Stimulated activated CD4-positive, alpha-beta T cell treated with anti-CD3 and anti-CD28 coated beads, Interleukin-12 subunit alpha, Interleukin-12 subunit beta, amount 100 ng/mL, for 4 hours (primary cell): ENCODE data around the gene AK4.
"Not testable (repeated sequence)": the region's sequence is repeated elsewhere in the genome, so short reads cannot be mapped to it uniquely, and the experiment has no call there.

ENCODE experiments used
- DNase-seq: peaks from one replicate; pipeline ENCODE4 v3.0.0-alpha.2; 2020

The AK4 gene

GRCh38 chr1:65150583-65151263 lies 2.7 kb downstream of the AK4 start:
- no peak for DNase-seq

GRCh38 chr1:65151641-65152040 lies 3.6 kb downstream of the AK4 start:
- no peak for DNase-seq

- no peak for DNase-seq
These were observed 5.6 kb downstream of the AK4 start for GRCh38 chr1:65153635-65154034.

DNA sequence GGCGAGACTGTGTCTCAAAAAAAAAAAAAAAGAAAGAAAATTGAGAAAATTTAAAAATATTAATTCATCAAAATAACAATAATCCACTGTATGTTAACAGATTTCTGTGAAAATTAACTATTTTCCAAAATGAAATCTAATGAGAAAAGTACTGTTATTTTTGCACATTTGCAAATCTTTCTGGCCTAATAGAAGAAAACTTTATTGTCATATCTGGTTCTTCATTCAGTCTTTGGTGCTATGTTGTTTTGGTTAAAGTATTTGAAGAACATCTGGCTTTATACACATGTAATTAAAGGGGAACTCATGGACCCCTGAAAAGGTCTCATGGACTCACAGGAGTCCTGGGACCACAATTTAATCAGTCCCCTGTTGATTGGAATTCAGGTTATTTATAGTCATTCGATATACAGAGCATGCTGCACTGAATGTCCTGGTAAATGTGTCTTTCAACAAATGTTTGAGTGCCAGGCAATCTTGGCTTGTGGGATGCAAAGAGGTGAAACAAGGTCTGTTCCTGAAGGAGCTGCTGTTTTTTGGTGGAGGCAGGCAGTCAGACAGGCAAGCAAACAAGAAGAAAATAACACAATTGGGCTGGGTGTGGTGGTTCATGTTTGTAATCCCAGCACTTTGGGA lies 9.0 kb downstream of the AK4 start:
- no peak for DNase-seq

- no peak for DNase-seq
These were observed 9.5 kb downstream of the AK4 start for GRCh38 chr1:65157546-65157941.

GRCh38 chr1:65159291-65159688 lies 11.3 kb downstream of the AK4 start:
- not testable (repeated sequence) for DNase-seq

DNA sequence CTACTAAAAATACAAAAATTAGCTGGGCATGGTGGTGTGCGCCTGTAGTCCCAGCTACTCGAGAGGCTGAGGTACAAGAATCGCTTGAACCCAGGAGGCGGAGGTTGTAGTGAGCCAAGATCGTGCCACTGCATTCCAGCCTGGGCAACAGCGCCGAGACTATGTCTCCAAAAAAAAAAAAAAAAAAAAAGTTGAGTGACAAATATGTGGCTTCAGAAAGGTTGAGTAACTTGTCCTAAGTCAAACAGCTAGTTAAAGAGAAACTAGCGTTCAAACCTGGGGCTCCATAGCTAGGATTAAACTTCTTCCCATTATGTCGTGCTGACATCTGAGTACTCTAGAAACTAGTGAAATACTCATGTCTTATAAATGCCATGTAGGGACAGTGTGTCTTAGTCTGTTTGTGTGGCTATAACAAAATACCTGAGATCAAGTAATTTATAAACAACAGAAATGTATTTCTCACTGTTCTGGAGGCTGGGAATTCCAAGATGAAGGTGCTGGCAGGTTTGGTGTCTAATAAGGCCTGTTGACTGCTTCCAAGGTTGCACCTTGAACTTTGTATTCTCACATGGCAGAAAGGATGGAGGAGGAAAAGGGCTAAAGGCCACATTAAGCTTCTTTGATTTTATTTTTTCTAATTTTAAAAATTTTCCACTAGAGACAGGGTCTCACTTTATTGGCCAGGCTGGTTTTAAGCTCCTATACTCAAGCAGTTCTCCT lies 12.0 kb downstream of the AK4 start:
- DNase-seq: no peak

DNA sequence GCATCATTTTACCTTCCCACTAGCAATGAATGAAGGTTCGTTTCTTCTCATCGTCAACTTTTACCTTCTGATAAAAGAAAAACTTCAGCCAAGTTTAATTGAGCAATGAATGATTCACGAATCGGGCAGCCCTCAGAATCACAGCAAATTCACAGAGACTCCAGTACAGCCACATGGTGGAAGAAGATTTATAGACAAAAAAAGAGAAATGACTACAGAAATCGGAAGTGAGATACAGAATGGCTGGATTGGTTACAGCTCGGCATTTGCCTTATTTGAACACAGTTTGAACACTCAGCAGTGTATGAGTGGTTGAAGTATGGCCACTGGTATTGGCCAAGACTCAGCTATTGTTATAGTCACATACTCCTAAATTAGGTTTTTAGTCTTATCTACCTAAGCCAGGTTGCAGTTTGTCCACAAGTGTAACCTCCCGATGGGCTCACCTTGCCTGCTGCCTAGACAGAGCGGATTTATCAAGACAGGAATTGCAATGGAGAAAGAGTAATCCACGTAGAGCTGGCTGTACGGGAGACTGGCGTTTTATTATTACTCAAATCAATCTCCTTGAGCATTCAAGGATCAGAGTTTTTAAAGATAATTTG lies 15.3 kb downstream of the AK4 start:
- no peak for DNase-seq

DNA sequence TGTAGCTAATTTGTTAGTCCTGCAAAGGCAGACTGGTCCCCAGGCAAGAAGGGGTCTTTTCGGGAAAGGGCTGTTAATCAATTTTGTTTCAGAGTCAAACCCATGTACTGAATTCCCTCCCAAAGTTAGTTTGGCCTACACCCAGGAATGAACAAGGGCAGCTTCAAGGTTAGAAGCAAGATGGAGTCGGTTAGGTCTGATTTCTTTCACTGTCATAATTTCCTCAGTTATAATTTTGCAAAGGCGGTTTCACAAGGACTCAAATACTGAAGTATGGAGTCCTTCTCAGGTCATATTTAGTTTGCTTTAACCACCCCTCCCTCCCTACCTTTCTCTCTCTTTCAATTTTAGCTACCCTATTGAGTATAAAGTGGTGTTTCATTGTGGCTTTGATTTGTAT lies 16.1 kb downstream of the AK4 start:
- not testable (repeated sequence) for DNase-seq

DNA sequence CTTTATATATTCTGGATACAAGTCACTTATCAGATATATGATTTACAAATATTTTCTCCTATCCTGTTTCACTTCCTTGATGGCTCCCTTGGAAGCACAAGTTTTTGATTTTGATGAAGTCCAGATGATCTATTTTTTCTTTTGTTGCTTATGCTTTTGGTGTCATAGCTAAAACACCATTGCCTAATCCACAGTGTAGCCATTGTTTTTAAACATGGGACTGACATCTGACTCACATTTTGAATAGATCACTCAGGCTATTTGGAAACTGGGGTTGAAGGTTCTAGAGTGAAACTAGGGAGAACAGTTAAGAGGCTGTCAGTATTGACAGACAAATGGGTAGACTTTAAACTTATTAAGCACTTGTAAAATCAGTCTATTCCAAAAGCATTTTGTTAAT lies 16.6 kb downstream of the AK4 start:
- DNase-seq: no peak

DNA sequence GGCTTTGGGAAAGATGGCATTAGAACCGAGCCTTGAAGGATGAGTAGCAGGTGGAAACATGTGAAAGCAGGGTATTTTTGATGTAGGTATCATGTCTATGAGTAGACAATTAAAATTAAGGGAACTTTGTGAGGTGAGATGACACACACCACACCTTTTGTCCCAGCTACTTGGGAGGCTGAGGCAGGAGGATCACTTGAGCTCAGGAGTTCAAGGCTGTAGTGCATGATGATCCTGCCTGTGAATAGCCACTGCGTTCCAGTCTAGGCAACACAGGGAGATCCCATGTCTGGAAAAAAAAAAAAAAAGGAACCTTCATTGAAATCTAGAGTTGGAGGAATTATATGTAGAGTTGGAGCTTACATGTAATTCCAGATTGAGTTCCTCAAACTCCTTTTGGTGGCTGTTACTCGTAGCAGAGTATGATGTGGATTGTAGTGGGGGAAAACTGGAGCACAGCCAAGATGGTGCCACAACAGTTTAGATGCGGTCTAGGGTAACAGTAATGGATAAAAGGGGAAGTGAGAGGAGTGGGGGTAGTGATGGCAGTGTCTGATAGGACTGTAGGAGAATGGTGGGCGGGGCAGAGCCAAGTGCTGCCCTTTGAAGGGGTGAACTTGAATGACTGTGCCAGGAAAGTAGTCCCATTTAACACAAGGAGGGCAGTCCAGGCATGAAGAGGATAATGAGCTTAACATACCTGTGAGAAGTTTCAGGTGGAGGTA lies 17.4 kb downstream of the AK4 start:
- no peak for DNase-seq

DNA sequence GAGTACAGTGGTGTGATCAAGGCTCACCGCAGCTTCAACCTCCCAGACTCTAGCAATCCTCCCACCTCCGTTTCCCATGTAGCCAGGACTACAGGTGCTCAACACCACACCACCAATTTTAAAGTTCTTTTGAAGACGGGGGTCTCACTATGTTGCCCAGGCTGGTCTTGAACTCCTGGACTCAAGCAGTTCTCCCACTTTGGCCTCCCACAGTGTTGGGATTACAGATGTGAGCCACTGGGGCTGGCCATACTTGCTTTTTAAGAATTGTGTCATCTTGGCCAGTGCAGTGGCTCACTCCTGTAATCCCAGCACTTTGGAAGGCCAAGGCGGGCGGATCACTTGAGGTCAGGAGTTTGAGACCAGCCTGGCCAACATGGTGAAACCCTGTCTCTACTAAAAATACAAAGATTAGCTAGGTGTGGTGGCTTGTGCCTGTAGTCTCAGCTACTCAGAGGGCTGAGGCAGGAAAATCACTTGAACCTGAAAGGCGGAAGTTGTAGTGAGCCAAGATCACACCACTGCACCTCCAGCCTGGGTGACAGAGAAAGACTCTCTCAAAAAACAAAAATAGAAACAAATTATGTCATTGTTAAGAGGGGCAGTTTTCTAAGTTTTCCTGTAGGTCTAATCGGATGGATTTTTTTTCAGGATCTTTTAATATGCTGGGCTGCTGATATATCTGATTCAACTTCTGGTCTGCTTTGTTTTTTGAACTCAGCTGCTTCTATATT lies 18.7 kb downstream of the AK4 start:
- no peak for DNase-seq

GRCh38 chr1:65167586-65168242 lies 19.7 kb downstream of the AK4 start:
- DNase-seq: no peak

DNA sequence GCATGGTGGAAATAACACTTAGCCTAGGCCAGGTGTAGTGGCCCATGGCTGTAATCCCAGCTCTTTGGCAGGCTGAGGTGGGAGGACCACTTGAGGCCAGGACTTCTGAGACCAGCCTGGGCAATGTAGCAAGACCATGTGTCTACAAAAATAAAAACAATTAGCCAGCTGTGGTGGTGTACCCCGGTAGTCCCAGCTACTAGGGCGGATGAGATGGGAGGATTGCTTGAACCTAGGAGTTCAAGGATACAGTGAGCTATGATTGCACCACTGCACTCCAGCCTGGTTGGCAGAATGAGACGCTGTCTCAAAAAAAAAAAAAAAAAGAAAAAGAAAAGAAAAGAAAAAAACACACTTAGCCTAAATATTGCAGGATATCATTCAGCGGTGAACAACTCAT lies 20.9 kb downstream of the AK4 start:
- DNase-seq: no peak

GRCh38 chr1:65170511-65171142 lies 22.6 kb downstream of the AK4 start:
- no peak for DNase-seq

DNA sequence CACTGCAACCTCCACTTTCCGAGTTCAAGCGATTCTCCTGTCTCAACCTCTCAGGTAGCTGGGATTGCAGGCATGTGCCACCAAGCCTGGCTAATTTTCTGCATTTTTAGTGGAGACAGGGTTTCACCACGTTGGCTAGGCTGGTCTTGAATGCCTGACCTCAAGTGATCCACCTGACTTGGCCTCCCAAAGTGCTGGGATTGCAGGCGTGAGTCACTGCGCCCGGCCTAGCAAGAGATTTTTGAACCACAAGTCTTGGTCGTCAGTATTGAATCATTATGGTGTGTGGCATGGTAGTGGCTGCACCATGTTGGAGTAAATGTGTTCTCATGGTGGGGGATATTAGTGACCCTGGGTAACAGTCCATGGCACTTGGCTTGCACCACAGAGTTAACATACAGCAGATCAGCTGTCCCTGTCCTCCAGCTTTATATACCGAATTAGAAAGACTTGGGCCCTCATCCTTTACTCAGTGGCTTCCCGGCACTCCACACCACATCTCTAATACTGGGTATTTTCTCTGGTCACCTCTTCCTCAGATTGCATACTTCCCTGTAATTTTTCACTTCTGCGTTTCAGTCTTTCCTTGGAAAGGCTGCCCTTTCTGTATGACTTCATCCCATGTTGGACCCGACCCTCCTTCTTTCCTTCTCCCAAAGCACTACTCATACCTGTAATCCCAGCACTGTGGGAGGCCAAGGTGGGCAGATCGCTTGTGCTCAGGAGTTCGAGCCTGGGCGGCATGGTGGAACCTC lies 25.1 kb downstream of the AK4 start:
- no peak for DNase-seq

- DNase-seq: no peak
These were observed 26.6 kb downstream of the AK4 start for GRCh38 chr1:65174585-65174984.

DNA sequence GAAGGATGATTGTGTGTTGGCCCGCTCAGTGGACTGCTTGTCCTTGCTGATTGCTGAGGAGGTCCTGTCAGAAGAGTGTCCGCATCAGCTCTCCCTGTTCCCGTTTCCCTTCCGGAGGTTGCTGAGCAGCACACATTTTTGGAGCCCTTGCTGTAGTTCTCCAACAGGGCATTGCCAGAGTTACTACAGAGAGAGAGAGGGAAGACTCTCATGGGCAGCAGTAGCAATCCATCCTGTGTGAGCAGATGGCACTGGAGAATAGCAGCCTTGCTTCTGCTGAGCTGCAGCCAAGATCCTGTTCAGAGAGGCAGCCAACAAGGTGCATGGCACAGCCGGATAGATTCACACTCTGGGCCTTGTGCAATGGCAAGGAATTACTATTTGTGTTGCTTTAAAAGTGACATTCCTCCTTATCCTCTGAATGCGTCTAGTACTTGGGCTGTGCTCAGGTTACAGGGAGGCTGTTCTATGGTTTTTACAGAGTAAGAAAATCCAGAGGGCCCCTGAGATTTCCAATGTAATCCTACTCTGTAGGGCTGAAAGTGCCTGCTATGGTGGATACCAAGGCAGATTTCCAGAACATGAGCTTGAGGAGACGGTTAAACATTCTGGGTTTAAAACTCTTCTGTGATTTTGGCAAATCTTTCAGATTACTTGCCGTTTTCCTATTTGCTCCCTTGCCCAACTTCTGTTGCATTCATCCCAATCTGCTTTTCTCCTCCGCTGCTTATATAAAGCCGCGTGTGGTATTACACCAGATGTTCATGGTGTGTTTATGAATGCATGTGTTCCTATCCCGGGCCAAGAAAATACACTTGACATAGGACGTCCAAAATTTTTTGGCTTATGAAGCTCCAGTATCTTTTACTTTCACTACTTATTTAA lies 27.4 kb downstream of the AK4 start:
- no peak for DNase-seq

DNA sequence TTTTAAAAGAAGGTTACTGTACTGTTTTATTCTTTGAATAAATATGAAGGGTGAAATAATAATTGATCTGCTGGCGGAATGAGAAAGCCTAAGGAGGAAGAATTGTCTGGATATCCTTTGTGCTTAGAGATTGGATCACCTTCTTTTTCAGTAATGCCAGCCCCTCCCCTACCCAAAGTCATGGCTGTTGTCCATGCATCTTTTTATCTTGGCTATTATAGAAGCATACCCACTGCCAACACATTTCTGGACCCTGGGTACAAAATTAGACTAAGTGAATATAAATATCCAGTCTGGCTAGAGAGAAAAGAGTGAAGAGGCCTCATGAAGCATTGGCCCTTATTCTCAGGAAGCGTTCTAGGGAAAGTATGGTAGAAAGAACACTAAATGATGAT lies 28.1 kb downstream of the AK4 start:
- no peak for DNase-seq

DNA sequence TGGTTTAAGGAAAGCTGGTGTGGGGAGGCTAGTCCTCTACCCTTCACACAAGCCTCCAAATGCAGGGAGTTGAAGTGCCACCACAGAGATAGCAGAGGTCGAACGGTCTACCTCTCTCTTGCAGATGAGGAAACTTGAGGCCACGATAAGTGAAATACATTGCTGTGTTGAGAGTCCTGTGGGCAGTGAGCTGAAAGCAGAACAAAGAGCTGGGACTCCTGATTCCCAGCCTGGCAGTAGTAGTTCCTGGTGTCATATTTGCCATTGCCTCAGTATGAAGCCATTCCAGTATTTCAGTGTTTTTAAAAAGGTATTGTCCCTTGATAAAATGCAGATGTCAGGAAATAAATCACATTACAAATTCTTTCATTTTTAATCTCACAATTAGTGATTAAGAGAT lies 28.6 kb downstream of the AK4 start:
- no peak for DNase-seq
